Measurements from ENCODE around the gene CENATAC.

GRCh38 chr11:118979434-118979833, 18.5 kb upstream of the CENATAC start:
- TF ChIP-seq CTCF (IDR thresholded peaks at IDR 0.05; ENCODE audit: low read length) (no peak), EZH2 (IDR thresholded peaks at IDR 0.05; ENCODE audit: borderline replicate concordance, low read length) (no peak)
